Mucosa of descending colon (tissue), 3 donors: ENCODE results near the gene SH3RF2. TPM values are rescaled to one million over a fixed set of nuclear protein-coding genes. Genes with fewer than 3 reads are reported as not detected.

Experiments
- ATAC-seq: fragments of 200-7000 bp; cut with Tn5 transposase; one replicate; pipeline ENCODE4 v1.9.1; 2020; ENCODE audit warnings: mild to moderate bottlenecking, moderate library complexity
- DNase-seq, 3 donors: peaks; one replicate each; pipeline ENCODE4 v3.0.0-alpha.2; 2020
- H3K36me3 ChIP-seq: fragments of 200-600 bp; one replicate; pipeline ENCODE4 v1.8.0; 2021; ENCODE audit warnings: low read depth, mild to moderate bottlenecking
- H3K4me1 ChIP-seq: fragments of 200-600 bp; one replicate; pipeline ENCODE4 v1.8.0; 2021; ENCODE audit warnings: low read depth, mild to moderate bottlenecking
- H3K4me3 ChIP-seq: fragments of 200-600 bp; one replicate; pipeline ENCODE4 v1.8.0; 2021; ENCODE audit warnings: mild to moderate bottlenecking
- H3K9me3 ChIP-seq: fragments of 200-600 bp; one replicate; pipeline ENCODE4 v1.8.0; 2021; ENCODE audit warnings: mild to moderate bottlenecking
- intact Hi-C, 2 donors: fragments of 100-400 bp; cut with DNase I in 1 of 2; cut with micrococcal nuclease in 1 of 2; formaldehyde crosslinking; loops; one replicate each; pipeline versions ENCODE4 v1.11.0 to v1.11.1; 2022; cut with DNase I, micrococcal nuclease
- total RNA-seq, 3 donors: library from RNA; stranded (reverse); fragmentation: NEBNext Ultra II Directional in 2 of 3; extraction: Animal tissue kit (Norgen Biotek cat#: 25700) in 2 of 3; gene quantifications; one replicate each; pipeline versions ENCODE4 v1.2.1 to v1.2.4, GENCODE V29; 2021 to 2023
- TF ChIP-seq, protein P1 (sequence below): fragments of 200-600 bp; IDR thresholded peaks from one replicate; pipeline ENCODE4 v1.8.0; 2022; ENCODE audit warnings: antibody characterized with exemption, mild to moderate bottlenecking
- donor health status: DM: no; HTN: no; CAD: no; lungs with moderate emphysema.
- donor health status: DM: no; HTN: no; CAD: no.
- donor health status: DM: no; HTN: yes; CAD: no.

Gene SH3RF2
- total RNA-seq, 3 donors from 2014 or later = 36.8 to 99.7 (median 61.5) TPM

DNA sequence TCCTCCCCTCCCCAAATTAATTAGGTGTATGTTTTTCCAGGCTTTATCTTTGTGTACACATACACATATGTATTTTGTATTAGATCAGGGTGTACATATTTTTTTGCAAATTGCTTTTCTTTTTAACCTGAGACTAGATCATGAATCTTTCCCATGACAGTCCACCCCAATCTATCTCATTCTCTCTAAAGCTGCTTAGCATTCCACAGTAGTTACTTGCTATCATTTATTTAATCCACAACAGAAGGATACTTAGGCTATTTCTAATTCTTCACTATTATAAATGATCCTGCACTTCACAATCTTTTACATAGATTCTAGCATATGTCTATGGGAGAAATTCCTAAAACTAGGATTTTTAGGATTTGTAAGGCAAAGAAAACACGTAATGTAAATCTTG lies 43.9 kb downstream of the SH3RF2 start:
- ATAC-seq (no peak), DNase-seq (no peak)
- Histone ChIP-seq H3K9me3 (no peaks in the 10 kb centered on the region), H3K4me3 (no peak overlapping the region), H3K36me3 (no peaks in the 10 kb centered on the region), H3K4me1 (peaks cover 56% of the 10 kb centered on the region)
- intact Hi-C loops = no loop called here
- TF ChIP-seq, protein P1, sequence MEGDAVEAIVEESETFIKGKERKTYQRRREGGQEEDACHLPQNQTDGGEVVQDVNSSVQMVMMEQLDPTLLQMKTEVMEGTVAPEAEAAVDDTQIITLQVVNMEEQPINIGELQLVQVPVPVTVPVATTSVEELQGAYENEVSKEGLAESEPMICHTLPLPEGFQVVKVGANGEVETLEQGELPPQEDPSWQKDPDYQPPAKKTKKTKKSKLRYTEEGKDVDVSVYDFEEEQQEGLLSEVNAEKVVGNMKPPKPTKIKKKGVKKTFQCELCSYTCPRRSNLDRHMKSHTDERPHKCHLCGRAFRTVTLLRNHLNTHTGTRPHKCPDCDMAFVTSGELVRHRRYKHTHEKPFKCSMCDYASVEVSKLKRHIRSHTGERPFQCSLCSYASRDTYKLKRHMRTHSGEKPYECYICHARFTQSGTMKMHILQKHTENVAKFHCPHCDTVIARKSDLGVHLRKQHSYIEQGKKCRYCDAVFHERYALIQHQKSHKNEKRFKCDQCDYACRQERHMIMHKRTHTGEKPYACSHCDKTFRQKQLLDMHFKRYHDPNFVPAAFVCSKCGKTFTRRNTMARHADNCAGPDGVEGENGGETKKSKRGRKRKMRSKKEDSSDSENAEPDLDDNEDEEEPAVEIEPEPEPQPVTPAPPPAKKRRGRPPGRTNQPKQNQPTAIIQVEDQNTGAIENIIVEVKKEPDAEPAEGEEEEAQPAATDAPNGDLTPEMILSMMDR = no peak

DNA sequence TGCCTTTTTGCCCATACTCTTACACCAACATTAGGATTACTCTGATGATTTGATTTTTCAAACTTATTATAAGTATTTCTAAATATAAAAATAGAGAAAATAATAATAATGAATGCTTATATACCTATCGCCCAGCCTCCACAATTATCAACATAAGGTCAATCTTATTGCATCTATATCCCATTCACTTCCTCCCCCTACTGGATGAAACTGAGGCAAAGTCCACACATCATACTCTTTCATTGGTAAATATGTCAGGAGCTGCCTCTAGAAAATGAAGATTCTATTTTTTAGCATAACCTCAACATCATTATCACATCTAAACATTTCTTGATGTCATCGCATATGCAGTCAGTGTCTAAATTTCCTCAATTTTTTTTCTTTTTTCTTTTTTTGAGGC lies 44.3 kb downstream of the SH3RF2 start:
- intact Hi-C loops = no loop called here
- peak in 1 of 3 donors; percentile 38 for DNase-seq
- H3K36me3 ChIP-seq = no peaks in the 10 kb centered on the region
- H3K4me1 ChIP-seq = peaks cover 53% of the 10 kb centered on the region
- H3K4me3 ChIP-seq = no peak overlapping the region
- ATAC-seq = no peak
- TF ChIP-seq, protein P1 = no peak
- H3K9me3 ChIP-seq = no peaks in the 10 kb centered on the region

DNA sequence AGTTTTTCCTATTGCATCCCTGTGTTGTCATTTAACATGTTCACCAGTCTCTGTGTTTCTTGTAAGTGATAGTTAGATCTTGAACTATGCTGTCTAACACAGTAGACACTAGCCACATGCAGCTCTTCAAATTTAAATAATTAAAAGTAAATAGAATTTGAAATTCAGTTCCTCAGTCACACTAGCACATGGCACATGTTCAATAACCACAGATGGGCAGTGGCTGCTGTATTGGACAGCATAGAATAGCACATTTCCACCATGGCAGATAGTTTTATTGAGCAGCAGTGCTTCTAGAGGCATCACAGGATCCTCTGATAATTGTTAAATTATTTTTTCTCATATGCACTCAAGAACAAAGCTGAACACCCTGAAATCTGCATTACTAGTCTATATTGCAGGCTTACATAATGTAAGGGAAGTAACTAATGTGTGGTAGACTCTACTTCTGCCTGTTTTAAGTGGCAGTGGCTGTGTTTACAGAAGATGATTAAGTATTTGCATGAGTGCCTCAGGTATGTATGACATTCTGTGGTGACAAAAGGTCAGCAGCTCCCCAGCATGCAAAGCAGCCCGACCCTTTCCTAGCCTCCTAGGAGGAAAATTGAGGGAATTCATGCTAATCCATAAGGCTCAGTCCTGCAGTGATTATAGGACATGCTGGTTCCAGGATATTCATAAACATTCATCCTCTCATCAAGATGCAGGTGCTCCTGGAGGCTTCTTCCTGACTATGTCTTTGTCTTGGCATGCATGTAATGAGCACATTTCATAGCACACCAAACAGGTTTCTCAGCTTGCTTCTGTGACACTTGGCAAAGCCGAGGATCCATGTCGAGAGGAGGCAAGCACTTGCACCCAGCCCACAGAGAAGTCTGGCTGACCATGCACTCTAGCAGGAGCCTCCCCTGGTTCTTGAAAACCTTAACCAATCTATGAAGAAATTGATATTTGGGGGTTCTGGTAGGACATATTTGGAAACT lies 45.5 kb downstream of the SH3RF2 start:
- no peaks in the 10 kb centered on the region for H3K9me3 ChIP-seq
- no peak overlapping the region for H3K4me3 ChIP-seq
- peaks cover 47% of the 10 kb centered on the region for H3K4me1 ChIP-seq
- TF ChIP-seq, protein P1 = no peak
- H3K36me3 ChIP-seq = no peaks in the 10 kb centered on the region
- intact Hi-C loops = no loop called here
- DNase-seq = no peak
- no peak for ATAC-seq

DNA sequence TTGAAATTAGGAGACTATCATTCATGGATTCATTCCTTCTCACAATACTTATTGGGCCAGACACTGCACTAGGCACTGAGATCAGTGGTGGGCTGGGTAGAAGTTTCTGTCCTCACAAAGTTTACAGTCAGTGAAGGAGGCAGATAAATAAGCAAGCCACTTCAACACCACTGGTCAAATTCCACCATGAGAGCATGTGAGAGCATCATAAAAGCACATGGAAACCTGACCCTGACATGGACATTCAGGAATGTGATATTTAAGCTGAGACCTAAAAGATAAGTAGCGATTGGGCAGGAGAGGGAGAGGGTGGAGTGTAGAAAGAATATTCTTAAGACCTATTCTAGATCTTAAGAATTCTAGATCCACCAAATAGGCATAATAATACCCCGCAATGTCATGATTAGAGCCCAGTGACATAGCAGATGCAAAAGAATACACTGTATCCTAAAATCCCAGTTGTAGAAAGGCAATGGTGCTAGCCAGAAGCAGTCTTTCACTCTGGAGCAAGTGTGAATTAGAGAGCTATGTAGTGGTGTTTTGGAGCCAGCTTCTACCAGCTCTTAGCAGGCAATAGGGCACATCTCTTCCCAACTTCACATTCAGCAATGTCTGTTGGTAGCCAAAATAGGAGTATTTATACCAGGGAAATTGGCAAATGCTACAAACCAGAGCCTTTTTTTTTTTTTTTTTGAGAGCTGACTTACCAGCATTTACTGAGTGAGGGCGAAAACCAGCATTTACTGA lies 46.4 kb downstream of the SH3RF2 start:
- H3K4me1 ChIP-seq = peaks cover 39% of the 10 kb centered on the region

DNA sequence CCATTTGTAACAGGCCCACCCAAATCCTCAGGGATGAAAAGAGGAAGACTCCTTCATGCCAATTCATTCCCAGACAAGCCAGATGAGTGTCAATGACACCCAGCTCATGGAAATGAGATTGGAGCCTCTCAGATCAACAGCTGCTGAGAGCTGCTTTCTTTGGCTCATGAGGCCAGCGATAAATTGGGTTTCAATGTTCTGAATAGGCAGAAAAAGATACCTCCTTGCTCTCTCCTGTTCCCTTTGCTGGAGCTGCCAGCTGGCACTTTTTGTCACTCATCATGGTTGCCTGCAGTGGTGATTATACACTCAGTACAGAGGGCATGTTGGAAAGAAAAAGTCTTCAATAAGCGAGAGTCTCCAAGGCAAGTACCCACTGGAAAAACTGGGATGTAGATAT lies 47.1 kb downstream of the SH3RF2 start:
- TF ChIP-seq, protein P1 = no peak
- Histone ChIP-seq H3K36me3 (no peaks in the 10 kb centered on the region), H3K4me1 (peaks cover 32% of the 10 kb centered on the region), H3K4me3 (no peak overlapping the region), H3K9me3 (no peaks in the 10 kb centered on the region)
- no peak for DNase-seq
- intact Hi-C loops = no loop called here
- no peak for ATAC-seq

More for the DNA sequence above, 46.4 kb downstream of the SH3RF2 start:
- TF ChIP-seq, protein P1 = no peak
- intact Hi-C loops = no loop called here
- Histone ChIP-seq H3K36me3 (no peaks in the 10 kb centered on the region), H3K9me3 (no peaks in the 10 kb centered on the region), H3K4me3 (no peak overlapping the region)
- no peak for ATAC-seq
- DNase-seq = no peak
